DOHH2 (cell line): ENCODE measurements around the gene ZNF778.

Experiments used
- CTCF ChIP-seq: fragments of 200-600 bp; sonication (generic); IDR thresholded peaks from one replicate; pipeline ENCODE4 v1.5.1; 2014; ENCODE audit warnings: antibody characterized with exemption, mild to moderate bottlenecking, low read depth, low read length; ENCODE audit not compliant: poor library complexity, severe bottlenecking
- EZH2phosphoT487 ChIP-seq: fragments of 200-600 bp; sonication (generic); IDR thresholded peaks from 2 replicates; pipeline ENCODE4 v1.6.1; 2017; ENCODE audit warnings: borderline replicate concordance, mild to moderate bottlenecking, antibody characterized with exemption, low read length, moderate library complexity, mixed read lengths

- TF ChIP-seq CTCF (no peak), EZH2phosphoT487 (no peak)
Measured at GRCh38 chr16:89197633-89198416, 19.7 kb upstream of the ZNF778 start.
